Inferior parietal cortex (tissue), 1 donor: ENCODE data around the gene TLNRD1.
"Not testable (repeated sequence)": the region's sequence is repeated elsewhere in the genome, so short reads cannot be mapped to it uniquely, and the experiment has no call there.

ENCODE experiments used
- DNase-seq: peaks from one replicate; pipeline ENCODE4 v3.0.0-alpha.2; 2016; ENCODE audit errors: extremely low spot score

The TLNRD1 gene

GRCh38 chr15:81000624-81001151 lies at the start of gene TLNRD1:
Gene TLNRD1 (plus strand): TSS chr15:81000923. CDS start chr15:81002272, 1,349 bp downstream.
- peak; percentile 69 for DNase-seq

DNA sequence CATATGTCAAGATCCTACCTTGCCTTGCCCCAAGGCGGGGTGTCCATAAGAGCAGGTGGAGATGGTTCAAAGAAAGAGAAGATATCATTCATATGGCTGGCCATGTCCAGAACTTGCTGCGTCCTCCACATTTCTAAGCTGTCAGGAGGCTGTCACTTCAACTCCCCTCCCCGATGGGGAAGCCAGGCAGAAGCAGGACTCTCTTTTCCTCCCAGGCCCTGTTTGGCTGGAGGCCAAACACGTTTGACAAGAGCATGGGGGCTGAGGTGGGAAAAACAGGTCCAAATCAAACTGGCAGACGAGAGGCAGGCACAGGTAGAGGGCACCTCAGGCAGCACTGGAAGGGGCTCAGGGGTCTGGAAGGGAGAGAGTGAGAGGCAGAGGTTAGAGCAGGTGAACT lies 48.8 kb upstream of the TLNRD1 start:
- no peak for DNase-seq

DNA sequence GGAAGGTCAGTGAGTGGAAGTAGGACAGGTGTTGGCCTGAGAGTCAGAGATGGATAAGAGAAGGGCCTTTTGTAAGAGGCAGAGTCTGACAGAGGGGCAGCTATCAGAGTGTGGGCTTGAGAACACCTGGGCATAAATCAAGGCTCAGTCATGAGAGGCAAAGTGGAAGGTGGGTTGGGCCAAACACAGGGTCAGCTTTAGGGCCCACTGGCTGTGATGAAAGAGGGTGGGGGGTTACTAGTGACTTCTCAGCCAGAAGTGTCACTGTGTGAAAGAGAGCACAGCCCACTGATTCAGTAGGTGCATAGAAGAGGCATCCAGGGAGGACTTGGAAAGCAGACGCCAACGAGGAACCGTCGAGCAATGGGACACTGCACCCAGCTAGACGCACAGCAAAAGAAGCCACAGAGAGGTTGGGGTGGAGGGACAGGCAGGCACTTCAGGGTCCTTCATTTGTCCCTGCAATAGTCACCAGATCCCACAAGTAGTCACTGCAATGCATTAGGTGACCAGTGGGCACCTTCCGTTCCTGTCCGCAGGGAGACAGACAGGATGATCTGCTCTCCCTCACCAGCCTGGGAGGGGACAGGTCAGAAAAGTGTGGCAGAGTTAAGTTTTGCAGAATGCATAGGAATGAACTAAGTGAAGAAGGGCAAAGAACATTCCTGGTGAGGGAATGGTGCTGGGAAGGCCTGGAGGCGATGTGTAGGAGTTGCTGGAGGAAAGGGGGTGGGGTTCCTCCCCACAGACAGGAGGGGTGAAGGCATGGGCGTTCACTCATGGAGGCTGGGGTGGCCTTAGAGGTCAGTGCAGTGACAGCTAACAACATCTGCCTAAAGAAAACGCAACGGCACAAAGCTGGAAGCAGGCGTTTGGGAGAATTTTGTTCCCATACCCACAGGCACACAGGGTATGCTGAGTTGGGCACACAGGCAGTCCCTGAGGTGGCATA lies 47.4 kb upstream of the TLNRD1 start:
- no peak for DNase-seq

- DNase-seq: no peak
Observed at GRCh38 chr15:80953953-80954778, 46.6 kb upstream of the TLNRD1 start.

- DNase-seq: peak; percentile 49
Observed at GRCh38 chr15:80955571-80956452, 44.9 kb upstream of the TLNRD1 start.

DNA sequence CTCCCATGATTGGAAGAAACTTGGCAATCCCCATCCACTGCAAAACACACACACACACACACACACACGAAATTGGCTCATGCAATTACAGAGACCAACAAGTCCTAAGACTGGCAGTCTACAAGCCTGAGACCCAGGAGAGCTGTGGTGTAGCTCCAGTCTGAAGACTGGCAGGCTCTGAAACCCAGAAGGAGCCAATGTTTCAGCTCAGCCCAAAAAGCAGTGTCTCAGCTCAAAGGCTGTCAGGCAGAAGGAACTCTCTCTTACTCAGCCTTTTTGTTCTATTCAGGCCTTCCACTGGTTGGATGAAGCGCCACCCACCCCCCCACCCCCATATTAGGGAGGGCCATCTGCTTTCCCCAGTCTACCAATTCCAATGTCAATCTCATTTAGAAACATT lies 43.2 kb upstream of the TLNRD1 start:
- no peak for DNase-seq

DNA sequence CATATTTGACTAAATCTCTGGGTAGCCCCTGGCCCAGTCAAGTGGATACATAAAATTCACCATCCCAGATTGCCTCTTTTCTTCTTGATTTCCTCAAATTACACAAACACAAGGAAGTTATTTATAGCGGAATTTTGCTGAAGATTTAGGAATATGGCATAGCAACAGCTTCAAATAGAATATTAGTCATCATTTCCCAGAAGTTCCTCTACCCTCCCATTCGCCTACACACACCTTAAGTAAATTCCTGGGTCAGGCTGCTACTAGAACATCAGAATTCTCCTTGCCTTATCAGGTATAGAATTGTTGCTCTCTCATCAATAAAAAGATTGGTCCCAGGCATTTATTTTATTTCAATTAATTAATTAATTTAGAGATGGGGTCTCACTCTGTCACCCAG lies 42.7 kb upstream of the TLNRD1 start:
- DNase-seq: peak; percentile 22

GRCh38 chr15:80958818-80959495 lies 41.8 kb upstream of the TLNRD1 start:
- no peak for DNase-seq

DNA sequence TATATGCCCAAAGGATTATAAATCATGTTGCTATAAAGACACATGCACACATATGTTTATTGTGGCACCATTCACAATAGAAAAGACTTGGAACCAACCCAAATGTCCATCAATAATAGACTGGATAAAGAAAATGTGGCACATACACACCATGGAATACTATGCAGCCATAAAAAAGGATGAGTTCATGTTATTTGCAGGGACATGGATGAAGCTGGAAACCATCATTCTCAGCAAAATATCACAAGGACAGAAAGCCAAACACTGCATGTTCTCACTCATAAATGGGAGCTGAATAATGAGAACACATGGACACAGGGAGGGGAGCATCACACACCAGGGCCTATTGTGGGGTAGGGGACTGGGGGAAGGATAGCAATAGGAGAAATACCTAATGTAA lies 35.3 kb upstream of the TLNRD1 start:
- DNase-seq: not testable (repeated sequence)

GRCh38 chr15:80966431-80967197 lies 34.1 kb upstream of the TLNRD1 start:
- DNase-seq: no peak

DNA sequence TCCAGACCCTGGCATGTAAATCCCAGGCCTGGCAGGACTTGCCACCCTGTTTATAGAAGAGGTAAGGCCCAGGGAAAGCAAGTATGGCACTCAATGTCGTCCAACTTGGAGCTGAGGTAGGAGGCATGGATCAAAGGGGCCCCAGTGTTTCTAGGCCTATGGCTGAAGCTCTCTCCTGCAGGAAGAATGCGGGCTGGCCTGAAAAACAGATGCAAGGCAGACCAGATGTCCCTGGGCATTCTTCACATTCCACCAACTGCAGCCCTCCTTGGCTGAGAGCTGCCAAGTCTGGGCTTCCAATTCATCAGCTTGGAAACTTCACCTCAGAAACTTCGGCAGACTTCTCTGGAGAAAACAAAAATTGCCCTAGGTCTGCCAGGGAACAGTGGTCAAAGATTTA lies 33.3 kb upstream of the TLNRD1 start:
- no peak for DNase-seq

- no peak for DNase-seq
Observed at GRCh38 chr15:80967991-80968510, 32.7 kb upstream of the TLNRD1 start.

DNA sequence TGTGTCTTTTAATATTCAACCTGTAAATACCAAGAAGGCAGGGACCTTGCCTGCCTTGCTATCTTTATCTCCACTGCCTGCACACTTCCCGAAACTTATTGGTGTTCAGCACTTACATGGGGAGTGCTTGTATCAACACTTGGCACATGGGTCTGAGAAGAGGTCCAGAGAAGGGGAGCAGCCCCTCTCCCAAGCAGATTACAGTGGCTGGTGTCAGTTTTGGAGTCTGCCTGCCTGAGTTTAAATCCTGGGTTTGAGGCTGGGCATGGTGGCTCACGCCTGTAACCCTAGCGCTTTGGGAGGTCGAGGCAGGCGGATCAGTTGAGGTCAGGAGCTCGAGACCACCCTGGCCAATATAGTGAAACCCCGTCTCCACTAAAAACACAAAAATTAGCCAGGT lies 31.4 kb upstream of the TLNRD1 start:
- no peak for DNase-seq

GRCh38 chr15:80970018-80970657 lies 30.6 kb upstream of the TLNRD1 start:
- peak; percentile 91 for DNase-seq

DNA sequence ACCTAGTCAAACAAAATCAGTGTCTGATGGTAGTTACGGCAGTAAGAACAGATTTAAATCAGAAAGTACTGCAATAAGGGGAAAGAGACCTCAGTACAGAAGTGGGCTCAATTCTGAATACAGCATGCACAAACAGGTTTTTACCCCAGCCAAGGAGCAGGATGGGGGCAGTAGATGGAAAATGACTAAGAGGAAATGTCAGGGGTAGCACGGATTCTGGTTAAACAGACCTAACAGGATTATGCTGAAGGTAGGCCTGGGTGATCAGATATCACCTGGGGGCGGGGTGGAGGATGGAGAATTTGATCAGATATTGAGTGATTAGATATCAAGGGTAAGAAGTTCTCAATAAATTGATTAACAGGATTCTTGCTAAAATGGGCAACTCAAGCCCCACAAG lies 30.1 kb upstream of the TLNRD1 start:
- DNase-seq: no peak

DNA sequence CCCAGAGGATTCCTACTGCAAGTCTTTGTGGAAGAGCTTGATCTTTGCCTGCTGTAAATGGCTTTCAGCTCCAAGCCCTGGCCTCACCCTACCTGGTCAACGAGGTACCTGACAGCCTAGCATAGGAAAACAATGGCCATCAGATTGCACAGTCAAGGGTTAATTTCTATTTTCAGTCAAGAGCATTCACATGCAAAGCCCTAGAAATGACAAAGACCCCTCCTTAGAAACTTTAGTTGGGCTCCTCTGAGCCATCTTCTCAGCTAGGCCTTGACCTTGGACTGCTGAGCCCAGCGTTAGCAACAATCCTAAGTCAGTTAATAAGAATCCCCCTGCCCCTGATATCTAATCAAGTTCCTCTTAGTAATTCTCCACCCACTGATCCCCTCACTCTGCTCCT lies 29.6 kb upstream of the TLNRD1 start:
- no peak for DNase-seq

DNA sequence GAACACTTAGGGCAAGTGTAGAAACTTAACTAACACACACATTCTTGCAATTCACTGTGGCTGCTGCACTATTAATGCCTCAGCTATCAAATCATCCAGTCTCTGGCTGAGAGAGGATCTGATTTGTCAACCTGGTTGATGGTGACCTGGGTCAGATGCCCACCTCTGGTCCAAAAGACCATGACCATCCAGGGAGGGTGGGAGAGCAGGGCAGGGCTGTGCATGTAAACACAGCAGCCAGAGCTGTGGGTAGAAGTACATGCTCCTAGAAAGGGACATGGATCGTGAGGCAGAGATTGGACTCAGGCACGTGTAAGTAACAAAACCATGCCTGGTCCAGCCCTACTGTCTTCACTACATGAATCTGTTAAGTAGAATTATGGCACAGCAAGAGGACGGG lies 28.4 kb upstream of the TLNRD1 start:
- no peak for DNase-seq

DNA sequence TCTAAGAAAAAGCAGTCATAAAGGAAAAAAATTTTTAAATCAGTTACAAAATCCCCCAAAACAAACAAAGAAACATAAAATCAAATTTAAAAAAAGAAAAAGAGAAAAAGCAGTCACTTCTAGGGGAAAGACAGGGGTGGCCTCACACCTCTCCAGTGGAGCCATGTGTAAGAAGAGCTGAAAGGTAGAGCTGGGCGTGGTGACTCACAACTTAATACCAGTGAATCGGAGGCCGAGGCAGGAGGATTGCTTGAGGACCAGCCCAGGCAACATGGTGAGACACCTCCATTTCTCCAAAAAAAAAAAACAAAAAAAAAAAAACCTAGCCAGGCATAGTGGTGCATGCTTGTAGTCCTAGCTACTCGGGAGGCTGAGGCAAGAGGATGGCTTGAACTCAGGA lies 25.8 kb upstream of the TLNRD1 start:
- DNase-seq: no peak

DNA sequence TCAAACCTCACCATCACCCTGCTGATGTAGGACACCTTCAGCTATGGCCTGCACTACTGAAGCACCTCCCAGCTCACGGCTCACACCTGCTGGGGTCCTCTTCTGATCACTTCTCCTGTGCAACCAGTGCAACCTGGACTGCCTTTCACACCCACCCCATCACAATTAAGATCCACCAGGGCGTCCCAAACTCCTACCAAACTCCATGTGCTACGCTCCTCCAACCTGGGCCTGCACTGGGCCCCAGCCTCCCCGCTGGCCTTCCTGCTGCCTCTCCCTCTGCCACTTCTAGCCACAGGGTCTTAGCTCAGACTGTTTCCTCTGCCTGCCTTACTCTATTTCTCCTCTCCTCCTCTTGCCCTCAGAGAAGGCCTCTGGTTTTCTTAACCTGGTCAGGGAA lies 23.9 kb upstream of the TLNRD1 start:
- no peak for DNase-seq
